ENCODE data around the gene RUSF1. TPM values are rescaled to one million over a fixed set of nuclear protein-coding genes. Genes with fewer than 3 reads are reported as not detected.

Gene RUSF1
- total and polyA plus RNA-seq, 9 of the 15 experiments (the other 6 are each of a cell fraction or from before 2014, with no cell fraction given): 0.80 to 52.8 (median 27.6) TPM

- TF ChIP-seq ILF3 (IDR thresholded peaks at IDR 0.05; ENCODE audit: borderline replicate concordance) (no peak), NONO (IDR thresholded peaks at IDR 0.05; ENCODE audit: low read depth in 2 of 2, low read length in 1 of 2) (0 out of 4 replicates have a peak, but pooled peaks of 1 of the 2 experiments have one; percentile 34), KAT8 (IDR thresholded peaks at IDR 0.05; ENCODE audit: low read depth) (no peak), NR3C1 (CRISPR knock-in tag; IDR thresholded peaks at IDR 0.05) (no peak), ARID3A (IDR thresholded peaks at IDR 0.05; ENCODE audit: borderline replicate concordance, low read depth, low read length) (no peak), POLR2AphosphoS5 (IDR thresholded peaks at IDR 0.05; ENCODE audit: control insufficient read depth, insufficient read depth, low read depth, low read length) (no peak), ZKSCAN8 (CRISPR knock-in tag; IDR thresholded peaks at IDR 0.05) (no peak), SMAD3 (CRISPR knock-in tag; conservative IDR thresholded peaks at IDR 0.05) (no peak), NELFE (IDR thresholded peaks at IDR 0.05; ENCODE audit: insufficient read depth, insufficient read length) (no peak), RBM22 (IDR thresholded peaks at IDR 0.05; ENCODE audit: low read depth, low read length, poor library complexity, severe bottlenecking) (no peak), HSF4 (CRISPR knock-in tag; IDR thresholded peaks at IDR 0.05; ENCODE audit: borderline replicate concordance) (no peak), ZNF695 (CRISPR knock-in tag; IDR thresholded peaks at IDR 0.05) (no peak), ZNF431 (CRISPR knock-in tag; IDR thresholded peaks at IDR 0.05) (no peak), RERE (CRISPR knock-in tag; IDR thresholded peaks at IDR 0.05; ENCODE audit: borderline replicate concordance) (no peak), STAT5B (CRISPR knock-in tag; IDR thresholded peaks at IDR 0.05) (no peak), CBX2 (IDR thresholded peaks at IDR 0.05; ENCODE audit: insufficient read depth, low read length, poor library complexity, severe bottlenecking) (no peak), ZNF217 (CRISPR knock-in tag; IDR thresholded peaks at IDR 0.05) (no peak), NCOR1 (IDR thresholded peaks at IDR 0.05) (no peak), BRCA1 (IDR thresholded peaks at IDR 0.05) (no peak), BRCA1 (CRISPR knock-in tag; IDR thresholded peaks at IDR 0.05) (no peak)
- TF ChIP-seq, protein P1, sequence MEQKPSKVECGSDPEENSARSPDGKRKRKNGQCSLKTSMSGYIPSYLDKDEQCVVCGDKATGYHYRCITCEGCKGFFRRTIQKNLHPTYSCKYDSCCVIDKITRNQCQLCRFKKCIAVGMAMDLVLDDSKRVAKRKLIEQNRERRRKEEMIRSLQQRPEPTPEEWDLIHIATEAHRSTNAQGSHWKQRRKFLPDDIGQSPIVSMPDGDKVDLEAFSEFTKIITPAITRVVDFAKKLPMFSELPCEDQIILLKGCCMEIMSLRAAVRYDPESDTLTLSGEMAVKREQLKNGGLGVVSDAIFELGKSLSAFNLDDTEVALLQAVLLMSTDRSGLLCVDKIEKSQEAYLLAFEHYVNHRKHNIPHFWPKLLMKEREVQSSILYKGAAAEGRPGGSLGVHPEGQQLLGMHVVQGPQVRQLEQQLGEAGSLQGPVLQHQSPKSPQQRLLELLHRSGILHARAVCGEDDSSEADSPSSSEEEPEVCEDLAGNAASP (IDR thresholded peaks at IDR 0.05): no peak
Observed at GRCh38 chr16:31451681-31452351, 56.4 kb downstream of the RUSF1 start (continued).

Measured in K562 (cell line).